Muscle of leg (tissue), 11 donors: ENCODE results near the gene CACNG6. TPM values are rescaled to one million over a fixed set of nuclear protein-coding genes. Genes with fewer than 3 reads are reported as not detected.
"Not testable (repeated sequence)": the region's sequence is repeated elsewhere in the genome, so short reads cannot be mapped to it uniquely, and the experiment has no call there.

Experiments used
- DNase-seq: peaks from one replicate; pipeline ENCODE4 v3.0.0; 2013
- H3K27ac ChIP-seq: one replicate; pipeline ENCODE4 v1.5.1; 2013; ENCODE audit warnings: mild to moderate bottlenecking, low read length, control low read depth
- H3K27me3 ChIP-seq: one replicate; pipeline ENCODE4 v1.6.1; 2013; ENCODE audit warnings: low read length; ENCODE audit not compliant: control insufficient read depth, insufficient read depth
- H3K36me3 ChIP-seq: one replicate; pipeline ENCODE4 v1.6.1; 2013; ENCODE audit warnings: low read length; ENCODE audit not compliant: control insufficient read depth, insufficient read depth
- H3K4me1 ChIP-seq: one replicate; pipeline ENCODE4 v1.6.1; 2013; ENCODE audit warnings: low read length; ENCODE audit not compliant: control insufficient read depth, insufficient read depth
- H3K4me3 ChIP-seq: one replicate; pipeline ENCODE4 v1.5.1; 2013; ENCODE audit warnings: low read length, control low read depth
- H3K9me3 ChIP-seq: replicated peaks from 2 replicates; pipeline ENCODE4 v1.6.1; 2013; ENCODE audit warnings: low read depth, low read length; ENCODE audit not compliant: control insufficient read depth
- WGBS: methylation state at CpG from one replicate; pipeline ENCODE4 v1.1.5; 2013; ENCODE audit warnings: missing lambda C conversion rate; ENCODE audit not compliant: insufficient coverage; 5-methylcytosine and 5-hydroxymethylcytosine counted together
- polyA plus RNA-seq, 8 donors: library from polyadenylated mRNA; unstranded; fragments of 120-200 nt; gene quantifications; one replicate each; pipeline versions ENCODE4 v1.2.1 to v1.2.3, GENCODE V29; 2013; ENCODE audit warnings: inconsistent platforms in 1 of 8, low replicate concordance in 1 of 8; ENCODE audit not compliant: insufficient read length in 8 of 8, insufficient read depth in 1 of 8
- total RNA-seq: library from RNA; stranded (reverse); fragments of 120-200 nt; gene quantifications from one replicate; pipeline ENCODE4 v1.2.4, GENCODE V29; 2013

The CACNG6 gene
- total and polyA plus RNA-seq, 9 donors, result 21.5 to 47.8 (median 32.5) TPM

DNA sequence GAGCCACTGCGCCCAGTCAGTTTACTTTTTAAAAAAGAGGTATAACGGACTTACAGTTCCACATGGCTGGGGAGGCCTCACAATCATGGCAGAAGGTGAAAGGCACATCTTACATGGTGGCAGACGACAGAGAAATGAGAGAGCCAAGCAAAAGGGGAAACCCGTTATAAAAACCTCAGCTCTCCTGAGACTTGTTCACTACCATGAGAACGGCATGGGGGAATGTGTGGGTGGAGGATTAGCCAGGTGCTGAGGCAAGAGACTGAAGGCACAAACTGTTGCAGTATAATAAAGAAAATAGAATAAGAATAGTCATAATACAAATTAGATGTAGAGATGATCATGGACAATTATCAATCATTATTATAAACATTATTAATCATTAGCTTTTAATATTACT, 45.1 kb downstream of the CACNG6 start:
- not testable (repeated sequence) for H3K36me3 ChIP-seq, H3K27me3 ChIP-seq, H3K9me3 ChIP-seq, H3K4me1 ChIP-seq, H3K27ac ChIP-seq, DNase-seq, H3K4me3 ChIP-seq
- WGBS, result 63% methylated on average over 4 of the region's 5 CpGs

DNA sequence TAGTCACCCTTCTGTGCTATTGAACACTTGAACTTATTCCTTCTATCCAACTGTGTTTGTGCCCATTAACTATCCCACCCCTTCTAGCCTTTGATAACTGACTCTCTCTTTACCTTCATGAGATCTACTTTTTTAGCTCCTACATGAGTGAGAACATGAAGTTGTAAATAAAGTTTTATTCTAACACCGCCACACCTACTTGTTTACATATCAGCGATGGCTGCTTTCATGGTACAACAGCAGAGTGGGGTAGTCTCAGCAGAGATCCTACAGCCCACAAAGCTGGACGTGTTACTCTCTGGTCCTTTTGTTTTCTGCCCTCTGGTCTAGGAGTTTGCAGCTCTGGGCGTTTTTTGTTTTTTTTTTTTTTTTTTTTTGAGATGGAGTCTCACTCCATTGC, 48.6 kb downstream of the CACNG6 start:
- Histone ChIP-seq H3K36me3 (no peaks in the 10 kb centered on the region), H3K4me3 (no peak overlapping the region), H3K4me1 (no peaks in the 10 kb centered on the region), H3K27ac (no peak overlapping the region), H3K27me3 (peaks cover 6% of the 10 kb centered on the region), H3K9me3 (no peaks in the 10 kb centered on the region)
- no peak for DNase-seq
- 100% methylated on average over 2 of the region's 4 CpGs for WGBS

DNA sequence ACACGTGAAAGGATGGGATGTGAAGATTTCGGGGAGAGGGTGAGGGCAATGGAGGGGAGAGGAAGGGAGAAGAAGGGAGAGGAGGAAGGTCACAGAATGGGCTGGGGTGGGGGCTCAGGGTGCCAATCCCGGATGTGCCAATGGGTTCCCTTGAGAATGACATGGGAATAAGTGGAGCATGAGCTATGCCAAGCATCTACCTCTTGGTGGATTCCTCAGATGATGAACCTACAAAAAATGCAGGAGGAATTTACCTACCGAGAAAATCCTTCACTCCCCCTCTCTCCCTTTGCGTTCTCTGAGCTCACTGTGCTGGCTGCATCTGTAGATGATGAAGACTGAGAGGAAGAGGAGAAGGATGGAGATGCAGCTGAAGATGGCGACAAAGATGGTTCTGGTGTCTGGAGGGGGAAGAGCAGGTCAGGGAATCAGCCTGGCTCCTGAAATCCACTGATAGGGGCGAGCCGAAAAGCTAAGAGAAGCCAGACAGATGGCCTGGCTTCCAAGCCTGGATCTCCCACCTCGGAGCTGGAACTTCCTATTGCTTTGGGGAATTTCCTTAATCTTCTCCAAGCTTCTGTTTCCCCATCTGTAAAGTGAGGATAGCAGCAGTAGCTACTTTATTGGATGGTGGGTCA, 50.7 kb downstream of the CACNG6 start:
- Histone ChIP-seq H3K27ac (no peak overlapping the region), H3K9me3 (no peaks in the 10 kb centered on the region), H3K4me3 (no peak overlapping the region), H3K36me3 (no peaks in the 10 kb centered on the region), H3K4me1 (no peaks in the 10 kb centered on the region), H3K27me3 (peaks cover 6% of the 10 kb centered on the region)
- WGBS, result 60% methylated on average over 3 of the region's 9 CpGs
- DNase-seq, result no peak

DNA sequence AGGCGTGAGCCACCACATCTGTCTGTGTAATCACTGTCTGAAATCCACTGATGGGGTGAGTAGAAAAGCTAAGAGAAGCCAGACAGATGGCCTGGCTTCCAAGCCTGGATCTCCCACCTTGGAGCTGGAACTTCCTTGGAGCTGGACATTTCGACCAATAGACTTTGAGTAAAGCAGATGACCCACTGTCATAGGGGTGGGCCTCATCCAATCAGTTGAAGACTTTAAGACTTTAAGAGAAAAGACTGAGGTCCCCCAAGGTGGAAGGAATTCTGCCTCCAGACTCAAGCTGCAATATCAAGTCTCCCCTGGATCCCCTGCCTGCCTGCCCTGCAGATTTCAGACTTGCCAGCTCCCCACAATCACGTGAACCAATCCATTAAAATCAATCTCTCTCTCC, 51.6 kb downstream of the CACNG6 start:
- H3K4me1 ChIP-seq, result no peaks in the 10 kb centered on the region
- H3K9me3 ChIP-seq, result no peaks in the 10 kb centered on the region
- H3K27ac ChIP-seq, result no peak overlapping the region
- H3K27me3 ChIP-seq, result peaks cover 6% of the 10 kb centered on the region
- DNase-seq, result no peak
- 88% methylated on average over 1 of the region's 3 CpGs for WGBS
- no peaks in the 10 kb centered on the region for H3K36me3 ChIP-seq
- H3K4me3 ChIP-seq, result no peak overlapping the region

DNA sequence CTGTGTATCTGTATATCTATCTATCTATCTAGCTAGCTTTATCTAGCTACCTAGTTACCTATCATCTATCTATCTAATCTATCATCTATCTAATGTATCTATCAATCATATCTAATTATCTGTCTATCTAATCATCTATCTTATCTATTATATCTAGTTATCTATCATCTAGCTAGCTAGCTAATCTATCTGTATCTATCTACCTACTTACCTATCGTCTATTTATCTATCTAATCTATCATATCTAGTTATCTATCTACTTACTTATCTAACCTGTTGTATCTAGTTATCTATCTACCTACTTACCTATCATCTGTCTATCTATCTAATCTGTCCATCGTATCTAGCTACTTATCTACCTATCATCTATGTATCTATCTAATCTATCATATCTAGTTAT, 54.3 kb downstream of the CACNG6 start:
- WGBS, result no CpG with 5 or more reads among the region's 2 CpGs
- H3K9me3 ChIP-seq, result no peaks in the 10 kb centered on the region
- peaks cover 6% of the 10 kb centered on the region for H3K27me3 ChIP-seq
- no peaks in the 10 kb centered on the region for H3K4me1 ChIP-seq
- no peak overlapping the region for H3K27ac ChIP-seq
- H3K4me3 ChIP-seq, result no peak overlapping the region
- no peaks in the 10 kb centered on the region for H3K36me3 ChIP-seq
- DNase-seq, result no peak

DNA sequence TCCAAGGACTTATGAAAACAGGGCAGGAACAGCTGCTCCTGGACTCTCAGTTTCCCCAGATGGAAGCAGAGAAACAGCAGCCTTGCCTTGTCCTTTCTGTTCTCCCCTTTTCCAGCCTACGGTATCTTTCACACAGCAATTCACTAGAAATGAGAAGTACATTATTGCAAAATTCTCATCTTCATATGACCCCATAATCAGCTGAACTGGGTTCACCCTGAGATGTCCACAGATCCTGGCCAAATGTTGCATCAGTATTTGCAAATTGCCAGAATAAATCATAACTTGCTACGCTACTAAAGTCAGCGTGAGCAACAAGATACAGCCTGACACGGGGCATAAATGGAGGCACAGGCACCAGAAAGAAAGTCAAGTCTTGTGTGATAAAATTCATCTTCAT, 56.2 kb downstream of the CACNG6 start:
- Histone ChIP-seq H3K9me3 (no peaks in the 10 kb centered on the region), H3K4me1 (no peaks in the 10 kb centered on the region), H3K4me3 (no peak overlapping the region), H3K27me3 (peaks cover 6% of the 10 kb centered on the region), H3K27ac (no peak overlapping the region), H3K36me3 (no peaks in the 10 kb centered on the region)
- DNase-seq, result no peak
- 83% methylated on average over 1 of the region's 4 CpGs for WGBS

Other genes starting within 250 kb of the CACNG6 start
- 0.22 TPM for gene NLRP12, start 167.3 kb upstream of the CACNG6 start, total RNA-seq
- gene NLRP12, start 167.3 kb upstream of the CACNG6 start, polyA plus RNA-seq, result under 1 TPM; 0.27 to 0.49 (median 0.38) TPM
- 21.9 TPM for gene MYADM, start 123.8 kb upstream of the CACNG6 start, total RNA-seq
- gene MYADM, start 123.8 kb upstream of the CACNG6 start, polyA plus RNA-seq, result 100 to 1,000 TPM; 158 to 234 (median 219) TPM
- not detected for gene PRKCG, start 109.4 kb upstream of the CACNG6 start, total RNA-seq
- gene PRKCG, start 109.4 kb upstream of the CACNG6 start, polyA plus RNA-seq, result 1 to 10 TPM in 1 of 8 donors, under 1 TPM in 7; 0.08 to 1.1 (median 0.32) TPM
- gene CACNG7, start 82.4 kb upstream of the CACNG6 start, total RNA-seq, result 0.04 TPM
- 1 to 10 TPM in 5 of 8 donors, under 1 TPM in 2, not detected in 1; 0.56 to 2.1 (median 1.1) TPM for gene CACNG7, start 82.4 kb upstream of the CACNG6 start, polyA plus RNA-seq
- gene CACNG8, start 28.7 kb upstream of the CACNG6 start, total RNA-seq, result 0.09 TPM
- 1 to 10 TPM in 2 of 8 donors, under 1 TPM in 6; 0.29 to 1.1 (median 0.65) TPM for gene CACNG8, start 28.7 kb upstream of the CACNG6 start, polyA plus RNA-seq
- not detected for gene VSTM1, start 72.3 kb downstream of the CACNG6 start, total RNA-seq
- gene VSTM1, start 72.3 kb downstream of the CACNG6 start, polyA plus RNA-seq, result under 1 TPM in 6 of 8 donors, not detected in 2; 0.19 to 0.53 (median 0.25) TPM
- gene TARM1, start 89.7 kb downstream of the CACNG6 start, total RNA-seq, result not detected
- under 1 TPM in 3 of 8 donors, not detected in 5; 0.14 to 0.27 (median 0.27) TPM for gene TARM1, start 89.7 kb downstream of the CACNG6 start, polyA plus RNA-seq
- gene OSCAR, start 109.2 kb downstream of the CACNG6 start, total RNA-seq, result 0.09 TPM
- gene OSCAR, start 109.2 kb downstream of the CACNG6 start, polyA plus RNA-seq, result under 1 TPM; 0.31 to 0.74 (median 0.47) TPM
- 167 TPM for gene NDUFA3, start 111.2 kb downstream of the CACNG6 start, total RNA-seq
- gene NDUFA3, start 111.2 kb downstream of the CACNG6 start, polyA plus RNA-seq, result 100 to 1,000 TPM in 6 of 8 donors, 10 to 100 TPM in 2; 89.3 to 124 (median 105) TPM
- 16.6 TPM for gene TFPT, start 124.0 kb downstream of the CACNG6 start, total RNA-seq
- 10 to 100 TPM; 15.1 to 18.4 (median 17.1) TPM for gene TFPT, start 124.0 kb downstream of the CACNG6 start, polyA plus RNA-seq
- 38.7 TPM for gene PRPF31, start 124.1 kb downstream of the CACNG6 start, total RNA-seq
- 10 to 100 TPM; 43.2 to 55.5 (median 52.8) TPM for gene PRPF31, start 124.1 kb downstream of the CACNG6 start, polyA plus RNA-seq
- 8.3 TPM for gene CNOT3, start 146.1 kb downstream of the CACNG6 start, total RNA-seq
- gene CNOT3, start 146.1 kb downstream of the CACNG6 start, polyA plus RNA-seq, result 10 to 100 TPM; 26.9 to 51.1 (median 37.5) TPM
- gene LENG1, start 168.1 kb downstream of the CACNG6 start, total RNA-seq, result 9.0 TPM
- 10 to 100 TPM in 2 of 8 donors, 1 to 10 TPM in 6; 9.1 to 11.1 (median 9.7) TPM for gene LENG1, start 168.1 kb downstream of the CACNG6 start, polyA plus RNA-seq
- 1.5 TPM for gene TMC4, start 181.5 kb downstream of the CACNG6 start, total RNA-seq
- 1 to 10 TPM; 1.9 to 8.0 (median 4.1) TPM for gene TMC4, start 181.5 kb downstream of the CACNG6 start, polyA plus RNA-seq
- 11.1 TPM for gene MBOAT7, start 197.9 kb downstream of the CACNG6 start, total RNA-seq
- gene MBOAT7, start 197.9 kb downstream of the CACNG6 start, polyA plus RNA-seq, result 10 to 100 TPM; 20.1 to 38.3 (median 28.5) TPM
- gene TSEN34, start 199.7 kb downstream of the CACNG6 start, total RNA-seq, result 25.8 TPM
- gene TSEN34, start 199.7 kb downstream of the CACNG6 start, polyA plus RNA-seq, result 10 to 100 TPM; 28.0 to 42.8 (median 36.3) TPM
- 2,526 TPM for gene RPS9, start 209.2 kb downstream of the CACNG6 start, total RNA-seq
- gene RPS9, start 209.2 kb downstream of the CACNG6 start, polyA plus RNA-seq, result 1,000 to 10,000 TPM; 2,473 to 2,976 (median 2,757) TPM
- gene LILRB3, start 231.4 kb downstream of the CACNG6 start, total RNA-seq, result 1.4 TPM
- 1 to 10 TPM; 1.6 to 4.2 (median 2.9) TPM for gene LILRB3, start 231.4 kb downstream of the CACNG6 start, polyA plus RNA-seq